Measurements from ENCODE around the gene ERG28.
A peak's percentile ranks its signal among the peaks of the same experiment; 100 is the strongest.

ERG28 gene

GRCh38 chr14:75645056-75645455, 15.6 kb downstream of the ERG28 start:
- DNase-seq (ENCODE audit: low read depth), result no peak
- TF ChIP-seq CTCF (IDR thresholded peaks at IDR 0.05; ENCODE audit: insufficient read depth, low read depth, low read length, missing control alignments), result no peak
- no peak overlapping the region for H3K4me3 ChIP-seq (ENCODE audit: low read length)

DNA sequence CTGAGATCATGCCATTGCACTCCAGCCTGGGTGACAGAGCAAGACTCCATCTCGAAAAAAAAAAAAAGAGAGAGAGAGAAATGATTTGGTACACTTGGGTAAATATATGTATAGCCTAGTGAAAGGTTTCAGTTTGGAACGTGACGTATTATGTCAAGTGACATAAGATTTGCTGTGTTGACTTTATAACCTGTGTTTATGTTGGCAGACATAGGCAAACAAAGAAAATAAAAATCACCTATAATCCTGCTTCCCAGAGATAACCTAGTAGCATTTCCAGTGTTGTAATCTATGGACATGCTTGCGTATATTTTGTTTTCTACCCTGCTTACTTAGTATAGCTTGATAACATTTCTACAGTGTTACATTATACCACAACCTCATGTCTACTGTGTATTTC, 16.7 kb downstream of the ERG28 start:
- H3K4me3 ChIP-seq (ENCODE audit: low read length), result no peak overlapping the region
- DNase-seq (ENCODE audit: low read depth), result no peak
- TF ChIP-seq CTCF (IDR thresholded peaks at IDR 0.05; ENCODE audit: insufficient read depth, low read depth, low read length, missing control alignments), result no peak

GRCh38 chr14:75640876-75641275, 19.8 kb downstream of the ERG28 start:
- H3K4me3 ChIP-seq (ENCODE audit: low read length), result no peak overlapping the region
- peak; percentile 76 for DNase-seq (ENCODE audit: low read depth)
- TF ChIP-seq CTCF (IDR thresholded peaks at IDR 0.05; ENCODE audit: insufficient read depth, low read depth, low read length, missing control alignments), result no peak

GRCh38 chr14:75636100-75636692, 24.5 kb downstream of the ERG28 start:
- no peak for DNase-seq (ENCODE audit: low read depth)
- no peak for TF ChIP-seq CTCF (IDR thresholded peaks at IDR 0.05; ENCODE audit: insufficient read depth, low read depth, low read length, missing control alignments)

DNA sequence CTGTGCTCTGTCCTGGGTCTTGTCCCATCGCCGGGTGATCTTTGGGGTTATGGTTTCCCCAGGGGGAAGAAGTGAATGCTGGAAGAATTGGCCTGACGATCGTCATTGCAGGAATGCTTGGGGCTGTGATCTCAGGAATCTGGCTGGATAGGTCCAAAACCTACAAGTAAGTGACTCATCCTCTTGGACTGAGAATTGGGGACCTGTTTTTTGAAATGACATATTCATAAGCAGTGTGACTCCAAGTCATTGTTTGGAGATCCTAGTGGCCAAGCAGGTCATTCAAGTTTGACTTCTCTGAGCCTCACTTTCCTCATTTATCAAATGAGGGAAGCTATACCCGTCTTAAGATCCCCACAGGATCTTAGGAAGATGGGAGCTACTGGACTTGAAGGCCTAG, 25.8 kb downstream of the ERG28 start:
- DNase-seq (ENCODE audit: low read depth), result peak; percentile 63
- TF ChIP-seq CTCF (IDR thresholded peaks at IDR 0.05; ENCODE audit: insufficient read depth, low read depth, low read length, missing control alignments), result no peak
- no peak overlapping the region for H3K4me3 ChIP-seq (ENCODE audit: low read length)

More at GRCh38 chr14:75636100-75636692, 24.5 kb downstream of the ERG28 start:
- no peak overlapping the region for H3K4me3 ChIP-seq (ENCODE audit: low read length)

GRCh38 chr14:75631453-75631831, 29.2 kb downstream of the ERG28 start:
- DNase-seq (ENCODE audit: low read depth), result no peak
- no peak for TF ChIP-seq CTCF (IDR thresholded peaks at IDR 0.05; ENCODE audit: insufficient read depth, low read depth, low read length, missing control alignments)
- H3K4me3 ChIP-seq (ENCODE audit: low read length), result no peak overlapping the region
